HG03103 (cell line): ENCODE measurements around the gene TEPSIN.

Source experiments
- ATAC-seq: cut with Tn5 transposase; IDR thresholded peaks from one replicate; pipeline ENCODE4 v1.9.1; 2021; ENCODE audit warnings: low read depth; ENCODE audit not compliant: unreplicated experiment

Gene TEPSIN

DNA sequence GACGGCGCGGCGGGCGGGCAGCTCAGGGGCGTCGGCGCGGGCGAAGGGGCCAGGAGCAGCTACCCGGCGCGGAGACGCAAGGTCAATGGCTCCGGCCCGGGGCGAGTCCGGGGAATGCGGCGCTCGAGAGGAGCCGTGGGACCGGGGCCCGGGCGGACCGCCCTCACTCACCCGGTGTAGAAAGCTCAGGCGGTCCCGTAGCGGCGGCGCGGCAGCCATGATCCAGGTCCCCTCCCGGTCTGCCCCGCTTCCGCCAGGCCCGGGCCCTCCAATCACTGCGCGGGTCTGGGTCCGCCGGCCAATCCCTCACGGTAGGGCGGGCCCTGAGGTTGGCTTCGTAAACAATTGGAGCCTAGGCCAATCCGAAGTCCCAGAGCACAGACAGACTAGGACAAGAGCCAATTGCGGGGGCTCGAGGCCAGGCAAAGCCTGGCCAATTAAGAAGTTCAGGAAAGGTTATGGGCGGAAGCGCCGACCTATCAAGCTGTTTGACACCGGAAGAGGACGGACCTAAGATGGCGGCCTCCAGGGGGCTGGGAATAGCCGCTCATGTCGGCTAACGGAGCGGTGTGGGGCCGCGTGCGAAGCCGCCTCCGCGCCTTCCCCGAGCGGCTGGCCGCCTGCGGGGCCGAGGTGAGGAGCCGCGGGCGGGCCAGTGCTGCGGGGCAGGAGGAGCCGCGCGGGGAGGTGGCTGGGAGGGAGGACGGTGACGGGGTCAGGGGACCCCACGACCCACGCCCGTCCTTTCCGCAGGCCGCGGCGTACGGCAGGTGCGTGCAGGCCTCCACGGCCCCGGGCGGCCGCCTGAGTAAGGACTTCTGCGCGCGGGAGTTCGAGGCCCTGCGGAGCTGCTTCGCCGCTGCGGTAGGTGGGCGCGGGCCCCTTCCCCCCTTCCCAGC, at the start of gene TEPSIN, which contains the start of gene NDUFAF8:
Gene TEPSIN, minus strand, starts transcription at position 241 of the 899 bp plus-strand sequence. Its CDS starts 22 bp downstream, at position 219.
Gene NDUFAF8, plus strand, starts transcription at position 504 of the 899 bp plus-strand sequence. Its CDS starts 46 bp downstream, at position 550.
- peak; percentile 84 for ATAC-seq

- no peak for ATAC-seq
Observed at GRCh38 chr17:81287741-81288430, 49.0 kb upstream of the TEPSIN start.

- ATAC-seq, result no peak
Observed at GRCh38 chr17:81287152-81287551, 48.3 kb upstream of the TEPSIN start.

- no peak for ATAC-seq
Observed at GRCh38 chr17:81286491-81287145, 47.8 kb upstream of the TEPSIN start.

DNA sequence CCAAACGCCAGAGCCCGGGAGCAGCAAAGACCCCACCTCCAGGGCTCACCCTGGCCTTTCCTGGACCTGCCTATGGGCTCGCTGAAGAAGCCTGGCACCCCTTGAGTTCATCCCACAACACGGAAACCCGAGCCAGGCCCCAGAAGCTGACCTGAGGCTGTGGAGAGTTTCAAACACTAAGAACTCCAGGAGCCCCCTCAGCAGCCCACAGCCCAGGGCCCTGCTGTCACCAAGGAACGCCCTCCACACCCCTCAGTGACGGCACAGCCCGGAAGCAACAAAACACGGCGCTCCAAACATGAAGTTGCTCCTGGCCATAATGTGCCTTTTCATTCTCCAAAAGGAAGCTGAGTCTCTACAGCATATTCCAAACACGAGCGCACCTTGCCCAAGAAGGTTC, 47.0 kb upstream of the TEPSIN start:
- ATAC-seq, result no peak

GRCh38 chr17:81285179-81285878, 46.5 kb upstream of the TEPSIN start:
- ATAC-seq, result peak; percentile 41

- no peak for ATAC-seq
Observed at GRCh38 chr17:81282876-81283275, 44.0 kb upstream of the TEPSIN start.

- no peak for ATAC-seq
Observed at GRCh38 chr17:81282141-81282540, 43.3 kb upstream of the TEPSIN start.

- ATAC-seq, result no peak
Observed at GRCh38 chr17:81280571-81280970, 41.7 kb upstream of the TEPSIN start.

DNA sequence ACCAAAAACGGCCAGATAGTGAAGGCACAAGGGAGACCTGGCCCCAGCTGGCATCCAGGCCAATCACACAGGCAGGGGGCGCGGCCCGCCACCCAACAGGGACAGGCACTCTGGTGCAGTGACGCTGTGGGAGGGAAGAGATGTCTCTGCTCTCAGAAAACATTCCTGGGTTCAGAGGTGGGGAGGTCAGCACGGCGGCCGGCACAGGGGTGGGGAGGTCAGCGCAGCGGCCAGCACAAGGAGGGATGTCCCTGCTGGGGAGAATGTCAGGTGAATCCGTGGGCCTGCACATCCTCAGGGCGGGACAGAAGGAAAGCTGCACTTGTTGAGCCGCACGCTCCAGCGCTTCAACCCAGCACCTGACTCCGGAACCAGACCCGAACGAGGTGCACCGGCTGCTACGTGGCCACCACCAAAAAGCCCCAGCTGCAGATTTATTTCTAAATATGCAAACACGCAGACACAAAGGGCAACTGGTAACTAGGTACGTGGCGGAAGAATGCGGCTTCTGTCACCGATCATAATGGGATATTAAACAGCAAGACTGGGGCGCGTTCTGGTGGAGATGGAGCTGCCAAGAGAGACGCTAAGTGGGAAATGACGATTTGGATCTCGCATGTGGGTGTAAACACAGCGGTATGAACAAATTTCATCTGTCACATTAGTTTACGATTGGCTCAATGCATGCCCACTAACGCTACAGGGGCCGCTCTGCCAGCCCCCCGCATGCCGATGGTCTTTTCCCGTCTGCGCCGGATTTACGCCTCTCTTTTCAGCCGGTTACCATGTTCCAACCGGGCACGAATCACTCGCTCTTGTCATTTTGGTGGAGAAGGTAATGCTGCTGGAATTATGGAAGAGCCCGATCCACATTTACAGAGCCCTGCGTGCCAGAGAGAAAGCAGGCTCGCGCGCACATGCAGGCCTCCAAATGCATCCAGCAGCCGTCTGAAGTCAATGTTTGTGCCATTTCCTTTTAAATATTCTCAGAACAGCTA, 40.7 kb upstream of the TEPSIN start:
- no peak for ATAC-seq

GRCh38 chr17:81278831-81279230, 40.0 kb upstream of the TEPSIN start:
- ATAC-seq, result no peak

DNA sequence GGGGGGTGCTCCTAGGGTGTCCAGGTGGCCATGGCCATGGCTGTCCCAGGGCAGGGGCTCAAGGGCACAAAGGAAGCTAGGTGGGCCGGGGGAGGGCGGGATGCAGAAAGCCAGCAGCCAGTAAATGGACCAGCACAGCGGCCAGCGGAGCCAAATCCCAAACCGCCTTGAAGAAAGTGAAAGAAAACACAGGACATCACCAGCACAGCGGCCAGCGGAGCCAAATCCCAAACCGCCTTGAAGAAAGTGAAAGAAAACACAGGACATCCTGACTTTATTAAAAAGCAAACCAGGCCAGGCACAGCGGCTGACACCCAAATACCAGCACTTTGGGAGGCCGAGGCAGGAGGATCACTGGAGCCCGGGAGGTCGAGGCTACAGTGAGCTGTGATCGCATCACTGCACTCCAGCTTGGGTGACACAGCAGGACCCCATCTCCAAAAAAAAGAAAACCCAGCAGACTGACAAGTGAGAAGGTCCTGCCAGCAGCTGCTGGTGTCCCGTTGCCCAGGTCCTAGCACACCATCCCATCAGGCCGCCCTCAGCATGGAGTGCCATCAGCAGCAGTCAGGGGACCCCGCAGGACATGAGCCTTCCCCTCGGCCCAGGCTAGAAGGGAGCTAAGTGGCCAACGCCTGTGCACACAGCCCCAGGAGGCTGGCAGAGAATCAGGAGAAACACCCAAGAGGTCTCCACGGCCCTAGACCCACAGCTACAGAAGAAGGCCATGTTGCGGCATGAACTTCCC, 39.3 kb upstream of the TEPSIN start:
- ATAC-seq, result no peak

GRCh38 chr17:81277421-81277820, 38.6 kb upstream of the TEPSIN start:
- no peak for ATAC-seq

- no peak for ATAC-seq
Observed at GRCh38 chr17:81276781-81277180, 37.9 kb upstream of the TEPSIN start.

DNA sequence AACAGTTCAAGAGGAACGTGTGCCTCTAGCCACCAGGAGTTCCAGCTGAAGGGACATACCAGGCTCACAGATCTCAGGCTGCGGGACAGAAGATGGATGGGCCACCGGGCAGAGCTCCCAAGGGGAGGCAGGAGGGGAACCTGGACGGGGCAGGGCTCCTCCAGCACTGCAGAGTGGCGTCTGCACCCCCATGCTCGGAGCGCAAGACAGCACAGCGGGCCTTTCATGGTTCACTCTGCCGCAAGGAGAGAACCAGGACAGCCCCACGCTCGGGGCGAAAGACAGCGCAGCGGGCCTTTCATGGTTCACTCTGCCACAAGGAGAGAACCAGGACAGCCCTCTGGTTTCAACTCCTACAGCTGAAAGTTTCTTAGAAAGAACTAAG, 35.6 kb upstream of the TEPSIN start:
- ATAC-seq, result no peak

DNA sequence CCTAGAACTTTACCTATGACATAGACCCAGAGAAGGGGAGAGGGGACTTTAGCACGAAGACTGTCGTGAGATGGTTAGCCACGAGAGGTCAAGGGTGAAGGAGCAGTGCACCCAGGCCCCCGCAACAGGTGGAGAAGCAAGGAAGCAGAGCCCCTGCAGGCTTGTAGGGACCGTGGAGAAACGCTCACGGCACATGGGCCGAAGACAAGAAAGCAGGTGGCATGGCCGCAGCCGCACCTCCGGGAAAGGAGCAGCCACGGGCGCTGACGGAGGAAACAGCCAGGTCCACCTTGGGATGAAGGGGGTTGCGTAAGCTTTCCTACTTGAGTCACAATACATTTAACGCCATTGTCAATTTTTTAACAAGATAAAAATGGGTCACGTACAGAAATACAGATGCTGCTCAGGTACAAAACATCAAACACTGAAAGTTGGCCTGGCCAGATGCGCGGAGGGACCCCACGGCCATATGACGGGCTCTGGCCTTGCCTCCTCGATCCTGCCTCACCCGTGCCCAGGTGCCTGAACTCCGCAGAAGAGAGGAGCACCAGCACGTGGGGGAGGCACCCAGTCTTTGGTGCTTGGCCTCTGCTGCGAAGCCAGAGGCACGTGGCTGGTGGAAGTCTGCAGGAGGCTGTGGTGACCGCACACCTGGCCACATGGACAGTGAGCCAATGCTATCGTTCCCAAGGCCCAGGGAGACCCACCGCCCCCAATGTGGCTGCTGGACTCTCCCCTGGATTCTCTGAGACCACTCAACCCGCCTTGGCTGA, 35.0 kb upstream of the TEPSIN start:
- ATAC-seq, result no peak

DNA sequence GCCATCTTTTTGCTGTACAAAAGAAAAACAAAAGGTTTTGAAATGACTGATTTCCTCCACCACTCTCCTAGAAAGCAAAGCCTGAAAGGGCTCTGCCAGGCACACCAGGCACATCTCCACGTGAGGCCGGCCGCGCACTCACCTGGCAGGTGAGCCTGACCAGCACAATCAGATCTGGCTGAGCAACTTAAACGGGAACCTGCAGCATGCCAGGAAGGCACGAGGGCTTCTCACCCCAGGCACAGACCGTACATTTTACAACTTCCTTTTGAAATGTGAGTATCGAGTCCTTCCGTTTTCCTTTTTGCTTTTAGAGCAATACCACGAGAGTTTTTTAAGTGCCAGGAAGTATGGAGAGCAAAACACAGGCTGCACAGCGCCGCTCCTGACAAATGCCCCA, 33.8 kb upstream of the TEPSIN start:
- ATAC-seq, result no peak

GRCh38 chr17:81271226-81271625, 32.4 kb upstream of the TEPSIN start:
- ATAC-seq, result no peak
